AG09309 (cell line): Measurements from ENCODE around the gene KHNYN.
A peak's percentile ranks its signal among the peaks of the same experiment; 100 is the strongest.

Experiments
- DNase-seq: peaks from one replicate; pipeline ENCODE4 v3.0.0-alpha.2; 2010; ENCODE audit warnings: low read depth
- H3K4me3 ChIP-seq: 2 replicates; pipeline ENCODE4 v1.5.1; 2011; ENCODE audit warnings: mild to moderate bottlenecking, low read depth, low read length, moderate library complexity; ENCODE audit not compliant: control insufficient read depth
- TF ChIP-seq, protein P1 (sequence below): IDR thresholded peaks from 2 replicates; pipeline ENCODE4 v1.5.1; 2011; ENCODE audit warnings: mild to moderate bottlenecking, low read depth, low read length, inconsistent platforms; ENCODE audit not compliant: insufficient read depth, control insufficient read depth; ENCODE audit errors: missing control alignments

KHNYN gene

DNA sequence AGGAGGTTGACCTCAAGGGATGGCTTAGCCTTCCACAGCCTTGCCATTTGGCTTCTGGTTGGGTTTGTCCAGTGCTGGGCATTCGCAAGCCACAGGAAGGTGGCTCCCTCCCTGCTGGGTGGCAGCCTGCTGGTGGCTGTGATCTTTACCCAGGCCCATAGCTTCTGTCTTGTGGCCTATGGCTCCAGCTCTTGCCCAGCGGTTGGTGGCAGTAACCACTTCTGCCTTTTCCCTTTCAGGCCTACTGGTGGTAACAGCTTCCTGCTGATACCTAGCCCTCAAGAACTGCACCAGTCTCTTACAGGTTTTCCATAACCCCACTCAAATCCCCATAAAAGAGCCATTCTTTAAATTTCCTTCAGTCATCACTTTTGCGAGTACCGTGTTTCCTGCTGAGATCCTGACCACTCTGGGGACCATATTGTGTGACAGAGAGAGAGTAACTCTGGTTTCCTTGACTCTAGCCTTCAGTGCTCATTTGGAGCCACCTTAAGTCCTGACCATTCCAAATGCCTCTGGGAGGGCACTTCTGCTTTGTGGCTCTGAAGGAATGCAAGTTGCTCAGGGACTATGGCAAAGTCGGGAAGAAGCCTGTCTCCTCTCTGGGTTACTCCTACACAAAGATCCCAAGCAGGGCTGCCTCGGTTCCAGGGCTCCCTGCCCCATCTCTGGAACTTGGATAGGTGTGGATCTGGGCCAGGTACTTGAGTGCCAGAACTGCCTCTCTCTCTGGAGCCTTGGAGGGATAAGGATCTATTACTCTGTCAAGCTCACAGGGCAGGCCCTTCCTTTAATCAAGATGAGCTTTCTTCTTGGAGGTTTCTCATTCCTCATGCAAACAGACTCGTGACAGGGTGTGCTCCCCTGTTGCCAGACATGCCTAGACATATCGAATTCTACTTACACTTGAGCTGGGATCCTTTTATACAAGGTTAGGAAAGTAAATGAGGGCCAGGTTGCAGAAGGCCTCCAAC lies 33.9 kb upstream of the KHNYN start:
- TF ChIP-seq, protein P1, sequence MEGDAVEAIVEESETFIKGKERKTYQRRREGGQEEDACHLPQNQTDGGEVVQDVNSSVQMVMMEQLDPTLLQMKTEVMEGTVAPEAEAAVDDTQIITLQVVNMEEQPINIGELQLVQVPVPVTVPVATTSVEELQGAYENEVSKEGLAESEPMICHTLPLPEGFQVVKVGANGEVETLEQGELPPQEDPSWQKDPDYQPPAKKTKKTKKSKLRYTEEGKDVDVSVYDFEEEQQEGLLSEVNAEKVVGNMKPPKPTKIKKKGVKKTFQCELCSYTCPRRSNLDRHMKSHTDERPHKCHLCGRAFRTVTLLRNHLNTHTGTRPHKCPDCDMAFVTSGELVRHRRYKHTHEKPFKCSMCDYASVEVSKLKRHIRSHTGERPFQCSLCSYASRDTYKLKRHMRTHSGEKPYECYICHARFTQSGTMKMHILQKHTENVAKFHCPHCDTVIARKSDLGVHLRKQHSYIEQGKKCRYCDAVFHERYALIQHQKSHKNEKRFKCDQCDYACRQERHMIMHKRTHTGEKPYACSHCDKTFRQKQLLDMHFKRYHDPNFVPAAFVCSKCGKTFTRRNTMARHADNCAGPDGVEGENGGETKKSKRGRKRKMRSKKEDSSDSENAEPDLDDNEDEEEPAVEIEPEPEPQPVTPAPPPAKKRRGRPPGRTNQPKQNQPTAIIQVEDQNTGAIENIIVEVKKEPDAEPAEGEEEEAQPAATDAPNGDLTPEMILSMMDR = no peak
- no peak for DNase-seq
- H3K4me3 ChIP-seq = no peak overlapping the region

DNA sequence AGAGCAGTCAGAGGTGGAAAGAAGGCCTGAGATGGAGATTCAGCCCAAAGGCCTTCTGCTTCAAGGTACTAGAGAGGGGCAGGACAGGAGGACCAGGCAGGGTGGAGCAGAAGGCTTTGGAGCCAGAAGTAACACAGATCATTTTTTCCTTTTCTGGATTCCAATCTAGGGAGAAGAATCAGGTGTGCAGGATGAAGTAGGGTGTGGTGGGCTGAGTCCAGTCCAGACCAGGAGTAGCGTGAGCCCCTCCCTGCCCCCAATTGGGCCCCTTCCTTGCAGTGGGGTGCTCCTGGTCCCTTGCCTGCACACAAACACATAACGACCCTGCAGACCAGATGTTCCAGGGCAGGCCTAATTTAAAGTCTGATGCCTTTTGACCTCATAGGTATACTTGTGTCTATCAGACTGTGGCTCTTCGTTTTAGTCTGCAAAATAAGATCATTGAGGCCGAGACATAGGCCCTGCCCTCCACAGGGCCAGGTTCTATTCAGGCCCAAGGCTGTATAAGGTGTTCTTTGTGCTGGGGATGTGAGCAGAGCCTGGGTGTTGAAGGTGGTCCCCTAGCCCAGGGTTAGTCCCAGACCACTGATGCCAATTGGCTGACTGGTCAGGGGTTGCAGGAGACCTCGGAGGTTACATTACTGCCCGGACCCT lies 32.0 kb upstream of the KHNYN start:
- TF ChIP-seq, protein P1 = no peak
- H3K4me3 ChIP-seq = no peak overlapping the region
- DNase-seq = no peak

DNA sequence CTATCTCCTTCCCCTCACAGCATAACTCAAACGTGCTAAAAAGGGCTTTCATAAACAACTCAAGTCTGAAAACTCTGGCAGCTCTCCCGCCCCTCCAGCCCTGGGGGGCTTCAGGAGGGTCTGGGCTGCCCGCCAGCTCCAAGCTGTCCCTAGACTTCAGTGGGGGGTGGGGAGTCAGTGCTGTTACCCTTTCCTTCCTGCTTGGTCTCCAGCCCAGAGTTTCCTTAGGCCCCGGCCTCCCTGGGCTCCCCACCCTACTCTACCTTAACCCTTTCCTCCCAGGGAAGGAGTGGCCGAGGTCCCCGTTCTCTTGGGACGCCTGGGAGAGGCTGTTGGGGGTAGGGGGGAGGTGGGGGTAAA lies 31.5 kb upstream of the KHNYN start:
- TF ChIP-seq, protein P1 = no peak
- DNase-seq = no peak
- H3K4me3 ChIP-seq = no peak overlapping the region

DNA sequence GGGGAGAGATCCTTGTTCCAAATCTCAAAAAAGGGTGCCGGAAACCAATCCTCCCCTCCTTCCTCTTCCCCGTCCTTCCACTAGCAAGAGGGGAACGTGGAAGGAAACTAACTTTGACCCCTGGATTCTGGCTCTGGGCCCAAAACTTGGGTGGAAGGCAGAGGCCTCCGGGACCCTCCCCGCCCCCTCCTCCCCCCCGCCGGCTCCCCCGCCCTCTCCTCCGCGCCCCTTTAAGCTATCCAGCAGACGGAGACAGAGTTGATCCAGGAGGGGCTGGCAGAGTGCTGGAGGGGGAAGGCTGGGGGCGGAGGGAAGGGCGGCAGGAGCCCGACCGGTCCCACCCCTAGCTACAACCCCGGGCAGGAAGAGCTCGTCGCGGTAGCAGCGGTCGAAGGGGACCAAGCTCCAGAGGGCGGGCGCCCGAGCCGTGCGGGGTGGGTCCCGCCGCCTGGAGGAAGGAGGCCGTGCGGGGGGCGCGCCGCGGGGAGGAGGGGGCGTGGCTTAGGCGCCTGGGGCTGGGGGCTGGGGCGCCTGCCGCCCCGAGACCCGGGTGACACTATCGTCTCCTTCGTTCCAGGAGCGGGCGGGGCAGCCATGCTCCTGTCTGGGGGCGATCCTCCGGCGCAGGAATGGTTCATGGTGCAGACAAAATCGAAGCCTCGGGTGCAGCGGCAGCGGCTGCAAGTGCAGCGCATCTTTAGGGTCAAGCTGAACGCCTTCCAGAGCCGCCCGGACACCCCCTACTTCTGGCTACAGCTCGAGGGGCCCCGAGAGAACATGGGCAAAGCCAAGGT lies 30.9 kb upstream of the KHNYN start, which contains the start of gene NYNRIN:
Gene NYNRIN, plus strand, starts transcription at position 351 of the 794 bp plus-strand sequence. Its CDS starts 244 bp downstream, at position 595.
- no peak for DNase-seq
- H3K4me3 ChIP-seq = peak within 1 kb of the TSS; percentile 58
- TF ChIP-seq, protein P1 = no peak

DNA sequence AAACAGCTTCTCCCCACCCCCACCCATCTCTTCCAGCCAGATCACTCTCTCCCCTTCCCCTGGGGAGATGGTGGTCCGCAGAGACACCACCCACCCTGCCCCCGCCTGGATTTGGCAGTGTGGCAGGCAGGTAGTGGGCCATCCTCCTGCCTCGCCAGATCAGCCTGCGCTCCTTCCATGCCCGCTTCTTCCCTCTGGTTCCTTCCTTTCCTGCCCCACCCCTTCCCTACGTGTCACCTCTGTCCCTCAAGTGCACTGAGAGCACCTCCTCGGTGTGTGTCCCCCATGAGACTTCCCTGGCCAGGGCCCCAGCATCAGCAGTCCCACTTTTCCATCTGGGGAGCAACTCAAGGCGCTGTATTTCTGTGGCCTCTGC lies 30.3 kb upstream of the KHNYN start:
- no peak for DNase-seq
- TF ChIP-seq, protein P1 = no peak
- H3K4me3 ChIP-seq = peak overlapping the region; percentile 58

DNA sequence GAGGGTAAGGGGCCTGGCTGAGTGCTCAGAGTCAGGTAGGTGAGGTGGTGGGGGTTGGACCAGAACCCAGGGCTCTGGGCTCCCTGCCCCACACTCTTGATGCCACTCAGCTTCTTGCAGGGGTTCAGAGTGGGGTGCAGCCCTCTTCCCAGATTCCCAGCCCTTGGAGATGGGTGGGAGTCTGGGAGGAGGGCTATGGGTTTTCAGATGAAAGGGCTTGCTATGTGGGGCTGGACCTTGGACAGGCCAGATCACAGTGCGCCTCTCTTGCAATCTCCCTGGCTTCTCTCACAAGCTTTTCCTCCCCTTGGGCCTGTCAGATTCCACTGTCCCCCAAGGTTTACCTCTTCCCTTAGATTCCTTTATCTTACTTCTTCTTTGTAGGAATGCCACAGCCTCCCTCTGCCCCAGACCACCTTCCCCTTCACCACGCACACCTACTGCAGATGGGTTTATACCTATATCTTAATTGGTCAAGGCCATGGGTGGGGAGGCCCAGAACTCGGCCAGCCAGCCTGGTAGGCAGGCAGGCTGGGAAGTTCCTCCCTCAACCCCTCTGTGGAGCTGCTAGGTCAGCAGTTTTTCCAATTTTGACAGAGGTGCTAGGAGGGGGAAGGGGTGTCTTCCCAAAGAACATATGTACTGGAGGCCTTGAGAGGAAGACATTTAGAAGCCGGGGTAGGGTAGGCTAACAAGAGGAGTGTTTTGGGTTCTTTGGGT lies 29.6 kb upstream of the KHNYN start:
- no peak for DNase-seq
- TF ChIP-seq, protein P1 = no peak
- no peak overlapping the region for H3K4me3 ChIP-seq
